Prostate gland (tissue), 2 donors: ENCODE measurements around the gene ACTR1A.

Experiments
- CTCF ChIP-seq, 4 experiments: fragments of 200-600 bp in 2 of 4; fragments of 450-650 bp in 2 of 4; sonication (generic) in 2 of 4; IDR thresholded peaks; 1 replicate in 3 of 4; 2 replicates in 1 of 4; pipeline ENCODE4 v1.5.1; 2016 to 2019; ENCODE audit warnings: antibody characterized with exemption in 4 of 4, mild to moderate bottlenecking in 2 of 4, moderate library complexity in 2 of 4
- POLR2A ChIP-seq: fragments of 450-650 bp; IDR thresholded peaks from one replicate; pipeline ENCODE4 v1.6.1; 2016; ENCODE audit warnings: antibody characterized with exemption, mild to moderate bottlenecking

- no peak for TF ChIP-seq POLR2A
- no peak for TF ChIP-seq CTCF (IDR thresholded peaks at IDR 0.05)
These were observed 37.0 kb downstream of the ACTR1A start for GRCh38 chr10:102465466-102465865.
